Stimulated activated CD4-positive, alpha-beta T cell treated with anti-CD3 and anti-CD28 coated beads, Interleukin-12 subunit alpha, Interleukin-12 subunit beta, amount 100 ng/mL, for 4 hours (primary cell): Measurements from ENCODE around the gene KCNG3.
"Not testable (repeated sequence)": the region's sequence is repeated elsewhere in the genome, so short reads cannot be mapped to it uniquely, and the experiment has no call there.

Experiments
- DNase-seq: peaks from one replicate; pipeline ENCODE4 v3.0.0-alpha.2; 2020

KCNG3 gene

DNA sequence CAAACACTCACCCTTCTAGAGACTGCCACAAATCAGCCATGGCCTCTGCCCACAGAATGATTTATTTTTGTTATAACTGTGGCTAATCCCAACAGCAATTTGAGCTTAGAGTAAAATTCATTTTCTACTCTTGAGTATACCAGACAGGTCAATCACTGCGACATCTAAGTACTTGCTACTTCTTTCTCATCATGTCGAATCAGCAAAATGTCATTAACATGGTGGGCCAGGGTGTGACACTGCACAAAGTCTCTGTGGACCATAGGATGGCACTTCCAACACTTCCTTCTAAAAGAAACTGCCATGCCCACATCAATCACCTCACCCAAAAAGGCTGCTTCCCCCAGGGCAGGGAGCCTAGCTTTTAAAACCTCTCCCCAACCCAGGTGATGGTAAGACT is 64.4 kb downstream of the KCNG3 start:
- DNase-seq: no peak

DNA sequence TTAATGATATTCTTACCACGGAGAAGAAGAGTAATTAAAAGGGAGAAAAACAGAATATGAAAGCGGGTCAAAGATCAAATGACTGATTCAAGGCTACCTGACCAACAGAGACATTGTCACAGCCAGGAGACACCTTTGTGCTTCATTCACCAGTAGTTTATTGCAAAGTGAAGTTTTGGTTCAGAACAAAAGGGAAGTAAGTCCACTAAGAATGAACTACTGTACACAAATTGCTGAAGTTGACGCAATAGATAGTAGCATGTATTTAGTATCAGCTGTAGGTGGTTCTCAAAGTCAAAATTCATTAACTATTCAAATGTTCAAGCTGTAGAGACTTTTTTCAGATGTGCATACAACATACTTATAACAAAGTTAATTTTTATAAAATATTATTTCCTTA is 68.1 kb downstream of the KCNG3 start:
- no peak for DNase-seq

DNA sequence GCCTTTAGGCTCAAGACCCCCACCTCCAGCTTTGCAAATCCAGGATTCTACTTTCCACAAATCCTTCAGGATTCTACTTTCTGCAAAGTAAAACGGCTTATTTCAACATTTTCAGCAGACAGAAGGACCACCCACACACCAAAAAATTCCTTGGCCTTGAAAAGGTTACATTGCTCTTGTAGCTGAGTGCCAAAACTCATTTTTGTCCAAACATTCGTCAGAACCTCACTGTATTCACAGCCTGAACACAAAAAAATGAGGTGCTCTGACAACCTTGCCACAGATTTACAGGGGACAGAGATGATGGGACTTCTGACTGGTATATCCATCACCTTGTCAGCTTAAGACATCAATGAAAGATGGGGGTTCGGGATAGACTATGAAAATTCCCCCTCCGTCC is 69.7 kb downstream of the KCNG3 start:
- no peak for DNase-seq

GRCh38 chr2:42421601-42422239 is 72.1 kb downstream of the KCNG3 start:
- no peak for DNase-seq

DNA sequence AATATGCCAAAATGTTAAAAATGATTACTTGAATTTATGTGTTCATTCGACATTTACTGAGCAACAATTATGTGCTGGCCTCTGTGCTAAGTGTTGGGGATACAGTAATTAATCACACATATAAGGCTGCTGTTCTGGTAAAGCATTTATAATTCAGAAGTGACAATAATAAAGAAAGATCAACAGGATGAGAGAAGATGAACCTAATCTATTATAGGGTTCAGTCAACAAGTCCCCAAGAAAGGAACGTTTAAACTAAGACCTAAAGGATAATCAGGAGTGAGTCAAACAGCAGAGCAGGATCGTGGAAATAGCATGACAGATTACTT is 72.7 kb downstream of the KCNG3 start:
- DNase-seq: no peak

DNA sequence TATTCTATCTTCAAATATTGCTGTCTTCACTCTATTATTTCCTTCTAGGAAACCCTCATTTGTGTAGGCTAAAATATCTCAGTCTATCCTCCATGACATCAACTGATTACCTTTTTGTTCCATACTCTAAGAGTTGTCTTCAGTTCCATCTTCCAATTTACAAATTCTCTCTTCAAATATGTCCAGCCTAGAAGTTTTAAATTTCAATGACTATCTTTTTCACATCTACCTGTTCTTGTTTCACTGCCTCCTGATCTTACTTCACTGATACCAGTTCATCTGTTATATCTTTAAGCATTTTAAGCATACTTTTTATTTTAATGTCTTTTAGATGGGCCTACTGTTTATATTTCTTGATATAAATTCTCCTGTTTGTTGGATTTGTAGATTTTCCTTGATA is 79.1 kb downstream of the KCNG3 start:
- no peak for DNase-seq

- no peak for DNase-seq
These were observed 79.6 kb downstream of the KCNG3 start for GRCh38 chr2:42414158-42414557.

DNA sequence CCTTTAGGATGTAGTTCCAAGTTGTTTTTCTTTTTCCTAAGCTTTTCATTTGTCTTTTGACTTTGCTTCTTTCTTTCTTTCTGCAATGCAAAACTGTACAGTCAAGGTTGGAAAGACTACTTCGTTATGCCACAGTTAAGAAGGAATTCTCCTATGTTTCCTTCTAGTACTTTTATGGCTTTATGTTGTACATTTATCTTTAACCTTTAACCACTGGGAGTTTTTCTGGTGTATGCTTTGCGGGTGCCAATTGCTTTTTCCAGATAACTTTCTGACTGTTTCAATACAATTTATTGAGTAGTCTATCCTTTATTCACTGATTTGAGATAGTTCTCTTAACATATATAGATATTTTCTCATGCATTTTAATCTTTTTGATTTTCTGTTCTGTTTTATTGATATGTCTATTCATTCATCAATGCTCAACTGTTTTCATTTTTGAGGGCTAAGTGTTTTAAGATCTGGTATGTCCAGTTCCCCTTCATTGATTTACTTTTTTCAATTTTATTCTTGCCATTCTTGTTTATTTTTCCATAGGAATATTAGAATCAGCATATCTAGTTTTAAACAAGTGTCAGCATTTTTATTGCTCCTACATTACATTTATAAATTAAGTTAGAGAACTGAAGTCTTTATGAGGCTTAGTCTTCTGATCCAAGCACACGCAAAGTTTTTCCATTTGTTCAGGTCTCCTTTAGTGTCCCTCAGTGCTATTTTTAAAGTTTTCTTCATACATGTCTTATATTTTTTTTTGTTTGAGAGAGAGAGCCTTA is 82.9 kb downstream of the KCNG3 start:
- no peak for DNase-seq

DNA sequence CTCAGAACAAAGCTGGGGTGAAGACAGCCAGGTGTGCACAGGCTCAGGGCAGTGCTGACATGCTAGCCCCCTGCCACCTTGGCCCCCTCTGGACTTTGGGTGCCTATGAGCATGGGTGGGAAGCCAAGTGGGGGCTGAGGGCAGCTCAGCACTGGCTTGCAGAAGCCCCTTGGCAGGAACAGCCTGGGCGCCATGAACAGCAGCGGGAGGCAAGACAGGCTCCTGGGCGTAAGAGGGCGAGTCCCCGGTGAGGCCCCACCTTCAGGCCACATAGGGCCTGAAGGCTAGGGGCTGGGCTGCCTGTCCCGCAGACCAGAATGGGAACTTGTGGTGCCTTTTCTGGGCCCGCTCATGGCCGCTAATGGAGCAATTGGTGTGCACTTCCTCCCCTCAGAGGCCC is 85.8 kb downstream of the KCNG3 start:
- DNase-seq: no peak

- no peak for DNase-seq
These were observed 86.3 kb downstream of the KCNG3 start for GRCh38 chr2:42407476-42407875.

DNA sequence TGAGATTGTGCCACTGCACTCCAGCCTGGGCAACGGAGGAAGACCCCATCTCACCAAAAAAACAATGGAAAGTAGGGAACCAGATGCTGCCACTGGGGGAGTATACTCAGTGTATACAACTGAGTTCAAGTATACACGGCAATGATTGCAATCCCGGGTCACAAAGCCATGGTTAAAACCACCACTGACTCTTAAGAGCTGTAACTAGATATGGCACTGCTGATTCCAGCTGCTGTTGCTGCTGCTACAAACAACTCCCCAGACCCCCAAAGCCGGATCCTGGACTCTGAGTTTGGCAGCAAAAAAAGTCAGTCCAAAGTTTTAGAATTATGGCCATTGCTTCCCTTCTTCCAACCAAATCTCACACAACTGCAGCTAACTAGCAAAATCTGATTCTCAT is 89.1 kb downstream of the KCNG3 start:
- DNase-seq: no peak

- DNase-seq: no peak
These were observed 92.0 kb downstream of the KCNG3 start for GRCh38 chr2:42401773-42402172.

DNA sequence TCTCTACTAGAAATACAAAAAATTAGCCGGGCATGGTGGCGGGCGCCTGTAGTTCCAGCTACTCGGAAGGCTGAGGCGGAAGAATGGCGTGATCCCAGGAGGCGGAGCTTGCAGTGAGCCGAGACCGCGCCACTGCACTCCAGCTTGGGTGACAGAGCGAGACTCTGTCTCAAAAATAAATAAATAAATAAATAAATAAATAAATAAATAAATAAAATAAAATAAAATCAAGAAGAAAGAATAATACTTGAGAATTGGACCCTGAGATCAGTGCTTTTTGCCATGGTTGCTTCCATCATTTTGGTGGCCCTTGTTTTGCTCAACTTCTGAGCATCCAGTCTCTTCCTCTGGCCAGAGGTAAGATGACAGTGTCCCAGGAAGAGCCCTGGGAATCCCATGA is 95.7 kb downstream of the KCNG3 start:
- not testable (repeated sequence) for DNase-seq

DNA sequence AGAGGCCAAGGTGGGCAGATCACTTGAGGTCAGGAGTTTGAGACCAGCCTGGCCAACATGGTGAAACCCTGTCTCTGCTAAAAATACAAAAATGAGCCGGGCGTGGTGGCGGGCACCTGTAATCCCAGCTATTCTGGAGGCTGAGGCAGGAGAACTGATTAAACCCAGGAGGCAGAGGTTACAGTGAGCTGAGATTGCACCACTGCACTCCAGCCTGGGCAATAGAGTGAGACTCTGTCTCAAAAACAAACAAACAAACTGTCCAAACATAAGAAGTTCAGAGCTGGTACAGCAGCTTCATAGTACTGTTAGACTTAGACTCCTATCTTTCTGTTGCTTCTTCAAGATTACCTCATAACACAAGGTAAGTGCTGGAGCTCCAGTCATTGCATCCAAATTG is 100.5 kb downstream of the KCNG3 start:
- DNase-seq: not testable (repeated sequence)

DNA sequence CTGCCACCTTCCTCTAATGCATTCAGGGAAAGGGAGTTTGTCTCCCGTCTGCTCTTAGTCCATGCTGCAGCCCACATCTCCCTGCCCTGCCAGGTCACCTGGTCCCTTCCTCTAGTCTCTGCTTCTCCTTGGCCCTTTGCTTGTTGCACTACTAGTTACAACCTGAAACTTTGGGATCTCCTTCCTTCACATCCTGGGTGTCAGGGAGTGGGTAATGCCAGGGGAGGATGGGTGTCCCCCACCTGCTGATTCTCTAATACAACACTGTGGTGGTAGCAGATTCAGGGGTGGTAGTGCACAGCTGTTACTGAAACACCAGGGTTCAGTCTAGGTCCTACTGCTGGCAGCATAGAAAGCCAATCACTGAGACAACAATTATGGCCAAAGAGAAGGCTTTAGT is 101.6 kb downstream of the KCNG3 start:
- DNase-seq: no peak
